ENCODE results near the gene RGS12. TPM values are rescaled to one million over a fixed set of nuclear protein-coding genes. Genes with fewer than 3 reads are reported as not detected.
A peak's percentile ranks its signal among the peaks of the same experiment; 100 is the strongest.

The RGS12 gene
- total and polyA plus RNA-seq, 2 donors (not counting 1 experiment from before 2014, with no cell fraction given): 3.5 to 13.9 TPM

DNA sequence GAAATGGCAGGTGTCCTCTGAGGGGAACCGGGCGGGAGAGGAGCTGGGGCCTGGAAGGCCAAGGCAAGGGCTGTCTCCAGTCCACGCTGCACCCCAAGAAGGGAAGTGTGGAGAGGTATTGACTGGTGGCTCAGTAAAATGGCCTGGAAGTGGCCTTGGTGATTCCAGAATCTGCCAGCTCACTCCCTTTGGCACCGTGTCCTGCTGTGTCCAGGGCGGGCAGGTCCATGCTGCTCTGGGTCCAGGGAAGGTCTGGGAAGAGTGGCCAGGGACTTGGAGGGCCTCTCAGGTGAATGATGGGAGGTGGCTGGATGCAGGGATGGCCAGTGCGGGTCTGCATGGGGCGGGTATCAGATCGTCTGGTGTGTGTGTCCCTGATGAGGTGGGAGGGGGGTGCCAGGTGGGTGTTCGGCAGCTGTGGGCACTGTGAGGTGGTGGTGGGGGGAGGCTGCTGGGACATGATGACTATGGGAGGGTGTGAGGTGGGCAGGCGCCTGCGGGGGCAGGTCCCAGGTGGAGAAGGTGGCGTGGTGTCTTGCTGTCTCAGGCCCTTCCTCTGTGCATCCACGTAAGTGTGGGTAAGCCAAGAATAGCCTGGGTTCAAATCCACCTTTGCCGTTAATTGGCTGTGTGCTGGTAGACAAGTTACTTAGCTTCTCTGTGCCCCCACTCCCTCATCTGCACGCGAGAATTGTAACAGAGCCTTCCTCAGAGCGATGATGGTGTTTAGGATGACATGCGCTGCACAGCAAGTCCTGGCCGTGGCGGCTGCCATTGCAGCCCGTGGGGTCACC lies 17.7 kb downstream of the RGS12 start:
- peaks cover 7% of the 10 kb centered on the region for H3K4me1 Mint-ChIP-seq
- H4K20me1 ChIP-seq (ENCODE audit: control insufficient read depth, insufficient read depth, low read length, poor library complexity, severe bottlenecking): no peaks in the 10 kb centered on the region
- H3K79me2 ChIP-seq (ENCODE audit: control insufficient read depth, insufficient read depth, low read length): peaks cover 10% of the 10 kb centered on the region
- H3K27ac ChIP-seq (ENCODE audit: low read length in 2 of 2): no peak overlapping the region
- DNase-seq: no peak
- no peak overlapping the region for H3K4me3 ChIP-seq (ENCODE audit: control extremely low read depth in 1 of 5, extremely low read depth in 1 of 5, insufficient read depth in 1 of 5, low read depth in 2 of 5, low read length in 4 of 5)
- H3K36me3 ChIP-seq (replicated peaks in 1 of 2; ENCODE audit: control extremely low read depth in 1 of 2, control insufficient read depth in 1 of 2, extremely low read depth in 1 of 2, insufficient read depth in 2 of 2, low read length in 1 of 2): no peaks in the 10 kb centered on the region
- ATAC-seq (ENCODE audit: low read depth): no peak
- ChIA-PET POLR2A (no interaction called here), CTCF (no interaction called here)
- H3K4me3 Mint-ChIP-seq: no peak overlapping the region
- H3K4me2 ChIP-seq (replicated peaks; ENCODE audit: low read depth, low read length, poor library complexity, severe bottlenecking): no peak overlapping the region
- no peak overlapping the region for H2AFZ ChIP-seq (ENCODE audit: insufficient read depth, low read depth, low read length, poor library complexity, severe bottlenecking)
- no peak overlapping the region for H3K9ac ChIP-seq (ENCODE audit: low read length)
- intact Hi-C loops (cut with micrococcal nuclease): no loop called here
- no peaks in the 10 kb centered on the region for H3K27me3 ChIP-seq (replicated peaks in 1 of 4; ENCODE audit: control extremely low read depth in 1 of 4, control insufficient read depth in 3 of 4, insufficient read depth in 4 of 4, low read length in 3 of 4)
- peaks cover 0 to 8% of the 10 kb centered on the region in 2 donors for H3K4me1 ChIP-seq (ENCODE audit: control insufficient read depth in 2 of 2, insufficient read depth in 2 of 2, low read length in 2 of 2)
- no peak overlapping the region for H3K27ac Mint-ChIP-seq
- TF ChIP-seq, protein P1, sequence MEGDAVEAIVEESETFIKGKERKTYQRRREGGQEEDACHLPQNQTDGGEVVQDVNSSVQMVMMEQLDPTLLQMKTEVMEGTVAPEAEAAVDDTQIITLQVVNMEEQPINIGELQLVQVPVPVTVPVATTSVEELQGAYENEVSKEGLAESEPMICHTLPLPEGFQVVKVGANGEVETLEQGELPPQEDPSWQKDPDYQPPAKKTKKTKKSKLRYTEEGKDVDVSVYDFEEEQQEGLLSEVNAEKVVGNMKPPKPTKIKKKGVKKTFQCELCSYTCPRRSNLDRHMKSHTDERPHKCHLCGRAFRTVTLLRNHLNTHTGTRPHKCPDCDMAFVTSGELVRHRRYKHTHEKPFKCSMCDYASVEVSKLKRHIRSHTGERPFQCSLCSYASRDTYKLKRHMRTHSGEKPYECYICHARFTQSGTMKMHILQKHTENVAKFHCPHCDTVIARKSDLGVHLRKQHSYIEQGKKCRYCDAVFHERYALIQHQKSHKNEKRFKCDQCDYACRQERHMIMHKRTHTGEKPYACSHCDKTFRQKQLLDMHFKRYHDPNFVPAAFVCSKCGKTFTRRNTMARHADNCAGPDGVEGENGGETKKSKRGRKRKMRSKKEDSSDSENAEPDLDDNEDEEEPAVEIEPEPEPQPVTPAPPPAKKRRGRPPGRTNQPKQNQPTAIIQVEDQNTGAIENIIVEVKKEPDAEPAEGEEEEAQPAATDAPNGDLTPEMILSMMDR (IDR thresholded peaks at IDR 0.05): no peak
- no peak for TF ChIP-seq EZH2 (IDR thresholded peaks at IDR 0.05; ENCODE audit: borderline replicate concordance, insufficient read depth, low read depth, low read length, poor library complexity, severe bottlenecking)
- 93% methylated on average over 18 of the region's 21 CpGs for WGBS (ENCODE audit: insufficient coverage)
- no peaks in the 10 kb centered on the region for H3K9me3 ChIP-seq (ENCODE audit: control extremely low read depth in 1 of 3, control insufficient read depth in 2 of 3, insufficient read depth in 1 of 3, low read length in 2 of 3)
- H3K9me3 Mint-ChIP-seq (ENCODE audit: insufficient read depth): no peaks in the 10 kb centered on the region
- H3K27me3 Mint-ChIP-seq: no peaks in the 10 kb centered on the region

DNA sequence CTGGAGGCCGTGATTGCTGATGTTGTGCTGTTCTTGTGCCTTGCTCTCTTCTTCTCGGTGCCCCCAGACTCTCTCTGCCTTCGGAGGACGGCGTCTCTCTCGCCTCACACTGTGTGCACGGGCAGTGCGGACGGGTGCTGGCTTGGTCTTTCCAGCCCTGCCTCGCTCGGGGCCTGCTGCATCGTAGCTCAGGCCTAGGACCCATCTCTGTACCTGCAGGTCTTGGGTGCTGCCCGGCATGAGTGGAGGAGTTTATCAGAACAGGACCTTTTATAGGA lies 18.2 kb downstream of the RGS12 start:
- TF ChIP-seq, protein P1 (IDR thresholded peaks at IDR 0.05): no peak
- TF ChIP-seq EZH2 (IDR thresholded peaks at IDR 0.05; ENCODE audit: borderline replicate concordance, insufficient read depth, low read depth, low read length, poor library complexity, severe bottlenecking): no peak
- Mint-ChIP-seq H3K27ac (peak overlapping the region; percentile 37), H3K4me3 (no peak overlapping the region), H3K27me3 (no peaks in the 10 kb centered on the region), H3K9me3 (ENCODE audit: insufficient read depth) (no peaks in the 10 kb centered on the region), H3K4me1 (peaks cover 2% of the 10 kb centered on the region)
- intact Hi-C loops (cut with micrococcal nuclease): no loop called here
- Histone ChIP-seq H3K27me3 (replicated peaks in 1 of 4; ENCODE audit: control extremely low read depth in 1 of 4, control insufficient read depth in 3 of 4, insufficient read depth in 4 of 4, low read length in 3 of 4) (no peaks in the 10 kb centered on the region), H2AFZ (ENCODE audit: insufficient read depth, low read depth, low read length, poor library complexity, severe bottlenecking) (no peak overlapping the region), H3K4me1 (ENCODE audit: control insufficient read depth in 2 of 2, insufficient read depth in 2 of 2, low read length in 2 of 2) (peaks cover 0 to 2% of the 10 kb centered on the region in 2 donors), H3K9me3 (ENCODE audit: control extremely low read depth in 1 of 3, control insufficient read depth in 2 of 3, insufficient read depth in 1 of 3, low read length in 2 of 3) (no peaks in the 10 kb centered on the region), H3K4me3 (ENCODE audit: control extremely low read depth in 1 of 5, extremely low read depth in 1 of 5, insufficient read depth in 1 of 5, low read depth in 2 of 5, low read length in 4 of 5) (no peak overlapping the region), H3K79me2 (ENCODE audit: control insufficient read depth, insufficient read depth, low read length) (peaks cover 10% of the 10 kb centered on the region), H4K20me1 (ENCODE audit: control insufficient read depth, insufficient read depth, low read length, poor library complexity, severe bottlenecking) (no peaks in the 10 kb centered on the region), H3K36me3 (replicated peaks in 1 of 2; ENCODE audit: control extremely low read depth in 1 of 2, control insufficient read depth in 1 of 2, extremely low read depth in 1 of 2, insufficient read depth in 2 of 2, low read length in 1 of 2) (no peaks in the 10 kb centered on the region), H3K9ac (ENCODE audit: low read length) (no peak overlapping the region), H3K27ac (ENCODE audit: low read length in 2 of 2) (no peak overlapping the region), H3K4me2 (replicated peaks; ENCODE audit: low read depth, low read length, poor library complexity, severe bottlenecking) (no peak overlapping the region)
- CTCF ChIA-PET: no interaction called here
- 98% methylated on average over 12 of the region's 13 CpGs for WGBS (ENCODE audit: insufficient coverage)
- DNase-seq (no peak), ATAC-seq (ENCODE audit: low read depth) (no peak)
- POLR2A ChIA-PET: no interaction called here

Data from B cell (primary cell).